HG03139 (cell line): ENCODE results near the gene TMEM53.

Experiments used
- ATAC-seq: cut with Tn5 transposase; IDR thresholded peaks from one replicate; pipeline ENCODE4 v1.9.1; 2021; ENCODE audit not compliant: unreplicated experiment

Gene TMEM53

GRCh38 chr1:44606701-44607281 lies 67.5 kb downstream of the TMEM53 start:
- ATAC-seq: no peak

GRCh38 chr1:44605914-44606615 lies 68.2 kb downstream of the TMEM53 start:
- ATAC-seq: no peak

GRCh38 chr1:44604157-44604955 lies 69.9 kb downstream of the TMEM53 start:
- ATAC-seq: no peak

GRCh38 chr1:44603718-44604117 lies 70.6 kb downstream of the TMEM53 start:
- ATAC-seq: no peak
